ENCODE results near the gene POMC.

- TF ChIP-seq POLR2A (IDR thresholded peaks at IDR 0.05) (no peak), CTCF (IDR thresholded peaks at IDR 0.05 in 4 of 5, conservative IDR thresholded peaks at IDR 0.05 in 1 of 5) (no peak)
Observed at GRCh38 chr2:25159949-25160348, 8.4 kb downstream of the POMC start.

All from gastrocnemius medialis (tissue), 4 donors.